ENCODE results near the gene MEX3A. TPM values are rescaled to one million over a fixed set of nuclear protein-coding genes. Genes with fewer than 3 reads are reported as not detected.

MEX3A gene
- total RNA-seq, 1 experiment from 2014 or later: 79.1 TPM

- TF ChIP-seq, protein P1, sequence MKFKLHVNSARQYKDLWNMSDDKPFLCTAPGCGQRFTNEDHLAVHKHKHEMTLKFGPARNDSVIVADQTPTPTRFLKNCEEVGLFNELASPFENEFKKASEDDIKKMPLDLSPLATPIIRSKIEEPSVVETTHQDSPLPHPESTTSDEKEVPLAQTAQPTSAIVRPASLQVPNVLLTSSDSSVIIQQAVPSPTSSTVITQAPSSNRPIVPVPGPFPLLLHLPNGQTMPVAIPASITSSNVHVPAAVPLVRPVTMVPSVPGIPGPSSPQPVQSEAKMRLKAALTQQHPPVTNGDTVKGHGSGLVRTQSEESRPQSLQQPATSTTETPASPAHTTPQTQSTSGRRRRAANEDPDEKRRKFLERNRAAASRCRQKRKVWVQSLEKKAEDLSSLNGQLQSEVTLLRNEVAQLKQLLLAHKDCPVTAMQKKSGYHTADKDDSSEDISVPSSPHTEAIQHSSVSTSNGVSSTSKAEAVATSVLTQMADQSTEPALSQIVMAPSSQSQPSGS (CRISPR knock-in tag; IDR thresholded peaks at IDR 0.05; ENCODE audit: borderline replicate concordance, low read depth): no peak
- TF ChIP-seq ZNF532 (CRISPR knock-in tag; IDR thresholded peaks at IDR 0.05; ENCODE audit: borderline replicate concordance) (no peak), NFE2L1 (CRISPR knock-in tag; IDR thresholded peaks at IDR 0.05) (no peak), TEAD1 (CRISPR knock-in tag; IDR thresholded peaks at IDR 0.05) (no peak), FOXJ3 (CRISPR knock-in tag; IDR thresholded peaks at IDR 0.05; ENCODE audit: borderline replicate concordance) (no peak), ZSCAN18 (CRISPR knock-in tag; IDR thresholded peaks at IDR 0.05) (no peak), ZNF416 (CRISPR knock-in tag; IDR thresholded peaks at IDR 0.05) (no peak), ZNF121 (CRISPR knock-in tag; IDR thresholded peaks at IDR 0.05) (no peak), NR3C1 (CRISPR knock-in tag; conservative IDR thresholded peaks at IDR 0.05; ENCODE audit: low read depth) (no peak), FOXP1 (CRISPR knock-in tag; IDR thresholded peaks at IDR 0.05; ENCODE audit: borderline replicate concordance) (no peak)
- TF ChIP-seq, protein P2, sequence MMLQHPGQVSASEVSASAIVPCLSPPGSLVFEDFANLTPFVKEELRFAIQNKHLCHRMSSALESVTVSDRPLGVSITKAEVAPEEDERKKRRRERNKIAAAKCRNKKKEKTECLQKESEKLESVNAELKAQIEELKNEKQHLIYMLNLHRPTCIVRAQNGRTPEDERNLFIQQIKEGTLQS (CRISPR knock-in tag; conservative IDR thresholded peaks at IDR 0.05): no peak
Observed at GRCh38 chr1:156024801-156025200, 57.5 kb downstream of the MEX3A start (continued).

Other genes with a start within 250 kb of the MEX3A start
- 44.6 to 54.4 TPM (median 46.6 TPM) in 3 replicates for gene GON4L, start 225.3 kb downstream of the MEX3A start, total RNA-seq (2021)
- gene SYT11, start 222.9 kb downstream of the MEX3A start, total RNA-seq (2021): 6.1 to 8.9 TPM (median 7.5 TPM) in 3 replicates
- gene RIT1, start 171.1 kb downstream of the MEX3A start, total RNA-seq (2021): 25.1 to 29.3 TPM (median 27.2 TPM) in 3 replicates
- gene KHDC4, start 148.1 kb downstream of the MEX3A start, total RNA-seq (2021): 46.0 to 64.4 TPM (median 59.8 TPM) in 3 replicates
- not detected in 3 replicates for gene RXFP4, start 140.8 kb downstream of the MEX3A start, total RNA-seq (2021)
- 60.0 to 69.5 TPM (median 66.2 TPM) in 3 replicates for gene ARHGEF2, start 103.9 kb downstream of the MEX3A start, total RNA-seq (2021)
- 172 to 175 TPM (median 174 TPM) in 3 replicates for gene SSR2, start 61.5 kb downstream of the MEX3A start, total RNA-seq (2021)
- 35.0 to 37.3 TPM (median 36.3 TPM) in 3 replicates for gene UBQLN4, start 28.7 kb downstream of the MEX3A start, total RNA-seq (2021)
- gene LAMTOR2, start 27.7 kb downstream of the MEX3A start, total RNA-seq (2021): 62.4 to 75.7 TPM (median 73.8 TPM) in 3 replicates
- gene RAB25, start 21.3 kb downstream of the MEX3A start, total RNA-seq (2021): 61.9 to 82.8 TPM (median 82.5 TPM) in 3 replicates
- 40.7 to 68.8 TPM (median 46.2 TPM) in 3 replicates for gene LMNA, start 32.2 kb upstream of the MEX3A start, total RNA-seq (2021)
- 6.9 to 12.4 TPM (median 8.7 TPM) in 3 replicates for gene SEMA4A, start 71.1 kb upstream of the MEX3A start, total RNA-seq (2021)
- 17.9 to 29.1 TPM (median 19.7 TPM) in 3 replicates for gene SLC25A44, start 111.6 kb upstream of the MEX3A start, total RNA-seq (2021)
- gene PMF1, start 130.5 kb upstream of the MEX3A start, total RNA-seq (2021): 112 to 129 TPM (median 115 TPM) in 3 replicates
- gene BGLAP, start 159.7 kb upstream of the MEX3A start, total RNA-seq (2021): 2.3 to 3.8 TPM (median 2.6 TPM) in 3 replicates
- 5.9 to 7.9 TPM (median 6.5 TPM) in 3 replicates for gene PAQR6, start 165.6 kb upstream of the MEX3A start, total RNA-seq (2021)
- gene SMG5, start 200.4 kb upstream of the MEX3A start, total RNA-seq (2021): 87.7 to 109 TPM (median 91.1 TPM) in 3 replicates
- 2.2 to 2.7 TPM (median 2.4 TPM) in 3 replicates for gene TMEM79, start 201.9 kb upstream of the MEX3A start, total RNA-seq (2021)
- gene GLMP, start 213.2 kb upstream of the MEX3A start, total RNA-seq (2021): 53.7 to 60.3 TPM (median 58.7 TPM) in 3 replicates
- 0.39 TPM in 1 of 3 replicates, not detected in the others for gene VHLL, start 216.8 kb upstream of the MEX3A start, total RNA-seq (2021)

Measured in WTC11 (cell line).